Tongue (tissue), 3 donors: ENCODE measurements around the gene XYLB. TPM values are rescaled to one million over a fixed set of nuclear protein-coding genes. Genes with fewer than 3 reads are reported as not detected.

Source experiments
- DNase-seq: peaks from one replicate; pipeline ENCODE4 v3.0.0-alpha.2; 2015
- small RNA-seq: library from RNA; depleted of rRNA; stranded (forward); fragments of <200 nt; gene quantifications from one replicate; pipeline ENCODE3, GENCODE V24; 2014; ENCODE audit warnings: low replicate concordance
- total RNA-seq: library from RNA; depleted of rRNA; stranded (reverse); fragments of >200 nt; gene quantifications from one replicate; pipeline ENCODE4 v1.2.3, GENCODE V29; 2014

The XYLB gene
- total RNA-seq, 1 donor from 2014 or later, result 3.6 TPM

GRCh38 chr3:38455639-38456430, 109.2 kb downstream of the XYLB start:
- DNase-seq, result no peak

GRCh38 chr3:38457111-38458003, 110.8 kb downstream of the XYLB start:
- no peak for DNase-seq

- peak; percentile 89 for DNase-seq
Measured at GRCh38 chr3:38458796-38459498, 112.4 kb downstream of the XYLB start.

GRCh38 chr3:38459499-38460048, 113.0 kb downstream of the XYLB start:
- no peak for DNase-seq

GRCh38 chr3:38460377-38461270, 114.0 kb downstream of the XYLB start:
- peak; percentile 96 for DNase-seq

Small RNA genes lying within 50 kb of the gene (small RNA-seq; reads per million reads assigned to genes)
- gene RNU6-235P, result not detected

Other genes starting within 250 kb of the XYLB start
- gene ACAA1, start 209.7 kb upstream of the XYLB start, total RNA-seq, result 42.0 TPM
- gene MYD88, start 208.1 kb upstream of the XYLB start, total RNA-seq, result 14.1 TPM
- gene OXSR1, start 181.2 kb upstream of the XYLB start, total RNA-seq, result 43.6 TPM
- gene SLC22A13, start 81.0 kb upstream of the XYLB start, total RNA-seq, result 0.51 TPM
- gene SLC22A14, start 64.5 kb upstream of the XYLB start, total RNA-seq, result not detected
- 27.8 TPM for gene ACVR2B, start 107.1 kb downstream of the XYLB start, total RNA-seq
- gene EXOG, start 149.6 kb downstream of the XYLB start, total RNA-seq, result 18.6 TPM